ENCODE measurements around the gene CNOT11.
A peak's percentile ranks its signal among the peaks of the same experiment; 100 is the strongest.
"Not testable (repeated sequence)": the region's sequence is repeated elsewhere in the genome, so short reads cannot be mapped to it uniquely, and the experiment has no call there.

The CNOT11 gene

GRCh38 chr2:101305035-101305434 lies 52.3 kb downstream of the CNOT11 start:
- DNase-seq = no peak
- H3K4me3 Mint-ChIP-seq = peak overlapping the region; percentile 89
- no peaks in the 10 kb centered on the region for H3K27me3 Mint-ChIP-seq
- H3K27ac Mint-ChIP-seq = peak overlapping the region; percentile 95
- no peaks in the 10 kb centered on the region for H3K9me3 Mint-ChIP-seq
- peak; percentile 30 for ATAC-seq
- H3K36me3 Mint-ChIP-seq (ENCODE audit: low read depth) = peaks cover 32% of the 10 kb centered on the region
- peaks cover 86% of the 10 kb centered on the region for H3K4me1 Mint-ChIP-seq

- Mint-ChIP-seq H3K27ac (peak overlapping the region; percentile 95), H3K36me3 (ENCODE audit: low read depth) (peaks cover 32% of the 10 kb centered on the region), H3K4me3 (peak overlapping the region; percentile 89), H3K9me3 (no peaks in the 10 kb centered on the region), H3K27me3 (no peaks in the 10 kb centered on the region), H3K4me1 (peaks cover 86% of the 10 kb centered on the region)
- DNase-seq = no peak
- peak; percentile 55 for ATAC-seq
Observed at GRCh38 chr2:101305492-101306078, 52.9 kb downstream of the CNOT11 start.

- Mint-ChIP-seq H3K4me1 (peaks cover 87% of the 10 kb centered on the region), H3K27ac (peak overlapping the region; percentile 95), H3K36me3 (ENCODE audit: low read depth) (peaks cover 32% of the 10 kb centered on the region), H3K9me3 (no peaks in the 10 kb centered on the region), H3K27me3 (no peaks in the 10 kb centered on the region), H3K4me3 (peak overlapping the region; percentile 89)
- ATAC-seq (peak; percentile 1), DNase-seq (no peak)
Observed at GRCh38 chr2:101306410-101306809, 53.7 kb downstream of the CNOT11 start.

- Mint-ChIP-seq H3K27ac (peak overlapping the region; percentile 95), H3K27me3 (no peaks in the 10 kb centered on the region), H3K4me1 (peaks cover 86% of the 10 kb centered on the region), H3K9me3 (no peaks in the 10 kb centered on the region), H3K4me3 (peak overlapping the region; percentile 89), H3K36me3 (ENCODE audit: low read depth) (peaks cover 24% of the 10 kb centered on the region)
- ATAC-seq (peak; percentile 6), DNase-seq (no peak)
Observed at GRCh38 chr2:101307503-101307902, 54.8 kb downstream of the CNOT11 start.

- H3K27me3 Mint-ChIP-seq = no peaks in the 10 kb centered on the region
- peak overlapping the region; percentile 89 for H3K4me3 Mint-ChIP-seq
- peaks cover 23% of the 10 kb centered on the region for H3K36me3 Mint-ChIP-seq (ENCODE audit: low read depth)
- peaks cover 82% of the 10 kb centered on the region for H3K4me1 Mint-ChIP-seq
- peak overlapping the region; percentile 95 for H3K27ac Mint-ChIP-seq
- ATAC-seq (peak; percentile 1), DNase-seq (peak; percentile 45)
- H3K9me3 Mint-ChIP-seq = no peaks in the 10 kb centered on the region
Observed at GRCh38 chr2:101307950-101308431, 55.3 kb downstream of the CNOT11 start.

- peak; percentile 97 for DNase-seq
- Mint-ChIP-seq H3K36me3 (ENCODE audit: low read depth) (peaks cover 19% of the 10 kb centered on the region), H3K4me3 (peak within 1 kb of the TSS; percentile 89), H3K27ac (peak within 1 kb of the TSS; percentile 95), H3K4me1 (peaks cover 78% of the 10 kb centered on the region), H3K27me3 (no peaks in the 10 kb centered on the region), H3K9me3 (no peaks in the 10 kb centered on the region)
- ATAC-seq = peak; percentile 50
Observed at GRCh38 chr2:101308432-101309210, 55.9 kb downstream of the CNOT11 start, which contains the start of gene RNF149. Gene RNF149 (minus strand): TSS chr2:101308701. CDS start chr2:101308588, 113 bp downstream.

- H3K4me3 Mint-ChIP-seq = peak overlapping the region; percentile 46
- H3K27me3 Mint-ChIP-seq = no peaks in the 10 kb centered on the region
- ATAC-seq (no peak), DNase-seq (no peak)
- H3K36me3 Mint-ChIP-seq (ENCODE audit: low read depth) = peaks cover 14% of the 10 kb centered on the region
- H3K4me1 Mint-ChIP-seq = peaks cover 63% of the 10 kb centered on the region
- peak overlapping the region; percentile 95 for H3K27ac Mint-ChIP-seq
- no peaks in the 10 kb centered on the region for H3K9me3 Mint-ChIP-seq
Observed at GRCh38 chr2:101310090-101310833, 57.6 kb downstream of the CNOT11 start.

GRCh38 chr2:101310834-101311695 lies 58.4 kb downstream of the CNOT11 start:
- Mint-ChIP-seq H3K27ac (peak overlapping the region; percentile 26), H3K27me3 (no peaks in the 10 kb centered on the region), H3K9me3 (no peaks in the 10 kb centered on the region), H3K36me3 (ENCODE audit: low read depth) (peaks cover 8% of the 10 kb centered on the region), H3K4me3 (peak overlapping the region; percentile 34), H3K4me1 (peaks cover 63% of the 10 kb centered on the region)
- no peak for ATAC-seq
- DNase-seq = no peak

GRCh38 chr2:101311696-101312017 lies 59.0 kb downstream of the CNOT11 start:
- no peak for DNase-seq
- peaks cover 63% of the 10 kb centered on the region for H3K4me1 Mint-ChIP-seq
- H3K27ac Mint-ChIP-seq = no peak overlapping the region
- no peak for ATAC-seq
- no peaks in the 10 kb centered on the region for H3K9me3 Mint-ChIP-seq
- no peaks in the 10 kb centered on the region for H3K27me3 Mint-ChIP-seq
- H3K36me3 Mint-ChIP-seq (ENCODE audit: low read depth) = peaks cover 4% of the 10 kb centered on the region
- H3K4me3 Mint-ChIP-seq = no peak overlapping the region

- H3K36me3 Mint-ChIP-seq (ENCODE audit: low read depth); H3K9me3 Mint-ChIP-seq; ATAC-seq; H3K27me3 Mint-ChIP-seq; H3K4me3 Mint-ChIP-seq; DNase-seq; H3K27ac Mint-ChIP-seq: not testable (repeated sequence)
- H3K4me1 Mint-ChIP-seq = peaks cover 27% of the 10 kb centered on the region
Observed at GRCh38 chr2:101316568-101316967, 63.9 kb downstream of the CNOT11 start.

All from activated naive CD8-positive, alpha-beta T cell treated with anti-CD3 and anti-CD28 coated beads, Interleukin-2, amount 50 U/mL, for 24 hours (primary cell).